ENCODE measurements around the gene CDC23. TPM values are rescaled to one million over a fixed set of nuclear protein-coding genes. Genes with fewer than 3 reads are reported as not detected.

Gene CDC23
- total and polyA plus RNA-seq, 2 of the 4 experiments (the other 2 are of a cell fraction), result 21.1 to 28.0 TPM

DNA sequence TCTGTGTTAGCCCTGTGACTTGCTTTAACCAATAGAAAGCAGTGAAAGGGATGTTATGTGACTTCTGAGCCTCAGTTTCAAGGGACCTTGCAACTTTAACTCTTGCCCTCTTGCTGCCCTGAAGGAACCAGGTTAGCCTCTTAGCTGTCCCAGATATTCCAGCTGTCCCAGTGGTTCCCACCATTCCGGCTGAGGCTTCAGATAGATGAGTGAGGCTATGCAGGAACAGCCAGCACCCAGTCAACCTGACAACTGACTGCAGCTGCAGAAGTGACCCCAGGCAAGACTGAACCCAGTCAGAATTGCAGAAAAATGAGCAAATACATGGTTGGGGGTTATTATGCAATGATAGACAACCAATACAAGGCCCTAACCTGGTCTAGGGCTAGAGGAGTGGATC, 10.4 kb upstream of the CDC23 start:
- Histone ChIP-seq H2AFZ (replicated peaks; ENCODE audit: low read length, poor library complexity) (no peak overlapping the region), H3K23ac (ENCODE audit: low read depth, low read length) (no peak overlapping the region), H2BK120ac (ENCODE audit: low read depth, low read length) (no peak overlapping the region), H3K4me2 (ENCODE audit: low read depth, low read length) (no peak overlapping the region), H3K4ac (ENCODE audit: low read depth, low read length) (no peak overlapping the region), H2AK9ac (replicated peaks; ENCODE audit: low read depth, low read length, poor library complexity) (no peak overlapping the region), H2BK20ac (ENCODE audit: low read depth, low read length) (no peak overlapping the region), H3K14ac (replicated peaks; ENCODE audit: low read depth, low read length) (no peak overlapping the region), H3K9ac (ENCODE audit: low read depth, low read length) (no peak overlapping the region), H2BK5ac (ENCODE audit: low read depth, low read length, poor library complexity, severe bottlenecking) (no peak overlapping the region), H4K8ac (ENCODE audit: low read depth in 2 of 2, low read length in 2 of 2) (no peak overlapping the region), H3K9me1 (ENCODE audit: insufficient read depth, low read length) (no peaks in the 10 kb centered on the region), H3K18ac (ENCODE audit: low read depth, low read length) (no peak overlapping the region), H4K20me1 (ENCODE audit: insufficient read depth, low read length) (no peaks in the 10 kb centered on the region), H3K56ac (ENCODE audit: extremely low read depth, insufficient read depth, low read length) (no peak overlapping the region), H3K4me1 (ENCODE audit: control insufficient read depth, insufficient read depth, low read length) (no peaks in the 10 kb centered on the region), H3K27ac (ENCODE audit: insufficient read depth, low read length) (no peak overlapping the region), H3K36me3 (ENCODE audit: control insufficient read depth, insufficient read depth, low read length) (no peaks in the 10 kb centered on the region), H3K9me3 (ENCODE audit: control insufficient read depth, insufficient read depth, low read length) (peaks cover 7% of the 10 kb centered on the region), H2BK15ac (ENCODE audit: low read depth, low read length) (no peak overlapping the region), H3K79me1 (ENCODE audit: low read depth in 1 of 2, low read length in 2 of 2) (no peaks in the 10 kb centered on the region), H3K4me3 (ENCODE audit: insufficient read depth, low read depth, low read length) (no peak overlapping the region), H4K5ac (ENCODE audit: low read depth, low read length) (no peak overlapping the region), H2AK5ac (ENCODE audit: low read depth, low read length) (no peak overlapping the region), H3K27me3 (ENCODE audit: control insufficient read depth, insufficient read depth, low read length) (peaks cover 10% of the 10 kb centered on the region), H4K91ac (ENCODE audit: insufficient read depth, low read depth, low read length) (no peak overlapping the region)
- in situ Hi-C loops (cut with MboI; ENCODE audit: low sequenced_read_pairs), result loop anchor here (10.0 kb wide), 1 partner anchor 191 kb away; no protein-coding TSS in a partner anchor
- DNase-seq (no peak), ATAC-seq (ENCODE audit: low read depth) (no peak)
- intact Hi-C loops (cut with micrococcal nuclease), result loop anchor here (2.0 kb wide), 1 partner anchor 187 kb away; no protein-coding TSS in a partner anchor
- dilution Hi-C loops (cut with HindIII; ENCODE audit: low sequenced_read_pairs, unreplicated experiment), result no loop called here
- WGBS, 2 experiments (ENCODE audit: extremely low coverage in 2 of 2, insufficient read length in 1 of 2), result no CpG with 5 or more reads among the region's 1 CpG
- ChIA-PET CTCF (interaction anchor here (0.7 to 1.1 kb wide), 4 partner anchors 10 to 66 kb away, joined by 3 to 8 read pairs (median 4); partner anchors contain the start of gene CDC23), POLR2A (ENCODE audit: unreplicated experiment) (no interaction called here)
- TF ChIP-seq POLR2A (IDR thresholded peaks at IDR 0.05; ENCODE audit: low read depth, low read length) (no peak), SMC3 (IDR thresholded peaks at IDR 0.05; ENCODE audit: low read depth, low read length) (no peak), FOS (IDR thresholded peaks at IDR 0.05; ENCODE audit: low read depth, low read length) (no peak), MXI1 (IDR thresholded peaks at IDR 0.05; ENCODE audit: borderline replicate concordance, low read depth, low read length) (no peak), MAFK (IDR thresholded peaks at IDR 0.05; ENCODE audit: low read depth, low read length) (no peak), CEBPB (IDR thresholded peaks at IDR 0.05; ENCODE audit: low read depth, low read length) (no peak), NFE2L2 (IDR thresholded peaks at IDR 0.05; ENCODE audit: low read depth, low read length) (no peak), RAD21 (IDR thresholded peaks at IDR 0.05; ENCODE audit: low read length) (no peak), CHD1 (IDR thresholded peaks at IDR 0.05; ENCODE audit: low read depth, low read length) (no peak), BHLHE40 (IDR thresholded peaks at IDR 0.05; ENCODE audit: low read depth, low read length) (no peak), RFX5 (IDR thresholded peaks at IDR 0.05; ENCODE audit: low read depth, low read length) (no peak), RCOR1 (IDR thresholded peaks at IDR 0.05; ENCODE audit: insufficient replicate concordance, low read length) (no peak), USF2 (IDR thresholded peaks at IDR 0.05; ENCODE audit: low read depth, low read length) (no peak), MAZ (IDR thresholded peaks at IDR 0.05; ENCODE audit: borderline replicate concordance, low read depth, low read length) (no peak)
- TF ChIP-seq, protein P1, sequence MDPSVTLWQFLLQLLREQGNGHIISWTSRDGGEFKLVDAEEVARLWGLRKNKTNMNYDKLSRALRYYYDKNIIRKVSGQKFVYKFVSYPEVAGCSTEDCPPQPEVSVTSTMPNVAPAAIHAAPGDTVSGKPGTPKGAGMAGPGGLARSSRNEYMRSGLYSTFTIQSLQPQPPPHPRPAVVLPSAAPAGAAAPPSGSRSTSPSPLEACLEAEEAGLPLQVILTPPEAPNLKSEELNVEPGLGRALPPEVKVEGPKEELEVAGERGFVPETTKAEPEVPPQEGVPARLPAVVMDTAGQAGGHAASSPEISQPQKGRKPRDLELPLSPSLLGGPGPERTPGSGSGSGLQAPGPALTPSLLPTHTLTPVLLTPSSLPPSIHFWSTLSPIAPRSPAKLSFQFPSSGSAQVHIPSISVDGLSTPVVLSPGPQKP (IDR thresholded peaks at IDR 0.05; ENCODE audit: borderline replicate concordance, low read depth, low read length), result no peak
- TF ChIP-seq, protein P2, sequence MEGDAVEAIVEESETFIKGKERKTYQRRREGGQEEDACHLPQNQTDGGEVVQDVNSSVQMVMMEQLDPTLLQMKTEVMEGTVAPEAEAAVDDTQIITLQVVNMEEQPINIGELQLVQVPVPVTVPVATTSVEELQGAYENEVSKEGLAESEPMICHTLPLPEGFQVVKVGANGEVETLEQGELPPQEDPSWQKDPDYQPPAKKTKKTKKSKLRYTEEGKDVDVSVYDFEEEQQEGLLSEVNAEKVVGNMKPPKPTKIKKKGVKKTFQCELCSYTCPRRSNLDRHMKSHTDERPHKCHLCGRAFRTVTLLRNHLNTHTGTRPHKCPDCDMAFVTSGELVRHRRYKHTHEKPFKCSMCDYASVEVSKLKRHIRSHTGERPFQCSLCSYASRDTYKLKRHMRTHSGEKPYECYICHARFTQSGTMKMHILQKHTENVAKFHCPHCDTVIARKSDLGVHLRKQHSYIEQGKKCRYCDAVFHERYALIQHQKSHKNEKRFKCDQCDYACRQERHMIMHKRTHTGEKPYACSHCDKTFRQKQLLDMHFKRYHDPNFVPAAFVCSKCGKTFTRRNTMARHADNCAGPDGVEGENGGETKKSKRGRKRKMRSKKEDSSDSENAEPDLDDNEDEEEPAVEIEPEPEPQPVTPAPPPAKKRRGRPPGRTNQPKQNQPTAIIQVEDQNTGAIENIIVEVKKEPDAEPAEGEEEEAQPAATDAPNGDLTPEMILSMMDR (conservative IDR thresholded peaks at IDR 0.05; ENCODE audit: low read depth, low read length), result no peak
- BruUV-seq (replicated peaks), result no TSS peak
